Uterus (tissue), 4 donors: ENCODE results near the gene GOLGA6L2. TPM values are rescaled to one million over a fixed set of nuclear protein-coding genes. Genes with fewer than 3 reads are reported as not detected.

Experiments used
- DNase-seq, 2 donors: peaks; one replicate each; pipeline ENCODE4 v3.0.0-alpha.2; 2019 to 2020
- H3K27ac ChIP-seq, 2 donors: fragments of 200-600 bp; sonication (generic); 1 replicate in 1 of 2; 2 replicates in 1 of 2; pipeline ENCODE4 v1.5.1; 2016 to 2018
- H3K27me3 ChIP-seq, 2 donors: fragments of 200-600 bp; sonication (generic); one replicate each; pipeline ENCODE4 v1.5.1; 2018 to 2019; ENCODE audit warnings: control low read depth in 1 of 2
- H3K36me3 ChIP-seq, 2 donors: fragments of 200-600 bp; sonication (generic); one replicate each; pipeline ENCODE4 v1.5.1; 2019; ENCODE audit warnings: control low read depth in 1 of 2
- H3K4me1 ChIP-seq, 2 donors: fragments of 200-600 bp; sonication (generic); one replicate each; pipeline ENCODE4 v1.5.1; 2018 to 2019; ENCODE audit warnings: control low read depth in 1 of 2
- H3K4me3 ChIP-seq, 2 donors: fragments of 200-600 bp; sonication (generic); 1 replicate in 1 of 2; 2 replicates in 1 of 2; pipeline ENCODE4 v1.5.1; 2018 to 2019; ENCODE audit warnings: mild to moderate bottlenecking in 1 of 2
- H3K9me3 ChIP-seq, 2 donors: fragments of 200-600 bp; sonication (generic); one replicate each; pipeline ENCODE4 v1.5.1; 2019; ENCODE audit warnings: control low read depth in 1 of 2
- CTCF ChIP-seq, 4 experiments: fragments of 200-600 bp in 2 of 4; fragments of 450-650 bp in 2 of 4; sonication (generic) in 2 of 4; IDR thresholded peaks; one replicate each; pipeline ENCODE4 v1.5.1; 2016 to 2019; ENCODE audit warnings: antibody characterized with exemption in 4 of 4, mild to moderate bottlenecking in 2 of 4, moderate library complexity in 1 of 4
- POLR2A ChIP-seq, 2 donors: fragments of 450-650 bp; IDR thresholded peaks; one replicate each; pipeline ENCODE4 v1.6.1; 2016; ENCODE audit warnings: antibody characterized with exemption in 2 of 2, mild to moderate bottlenecking in 1 of 2, moderate library complexity in 1 of 2
- intact Hi-C: fragments of 100-400 bp; cut with DNase I; formaldehyde crosslinking; loops from one replicate; pipeline ENCODE4 v1.15.1; 2023; ENCODE audit warnings: low total_unique reads
- total RNA-seq, 4 donors: library from RNA; depleted of rRNA in 3 of 4; stranded (reverse); fragments of >200 nt in 3 of 4; gene quantifications; one replicate each; pipeline versions ENCODE4 v1.1.0 to v1.2.4, GENCODE V29; 2014 to 2023
- donor health status: DM: yes; HTN: yes; CAD: no.

Gene GOLGA6L2
- total RNA-seq, result not detected

GRCh38 chr15:23447107-23447500 lies at the start of gene GOLGA6L2:
Gene GOLGA6L2, minus strand, starts transcription at chr15:23447243. Its CDS starts 62 bp downstream, at chr15:23447181.
- Histone ChIP-seq H3K4me1 (no peaks in the 10 kb centered on the region), H3K4me3 (no peak within 1 kb of the TSS), H3K36me3 (no peaks in the 10 kb centered on the region), H3K27ac (no peak within 1 kb of the TSS), H3K27me3 (no peaks in the 10 kb centered on the region), H3K9me3 (no peaks in the 10 kb centered on the region)
- DNase-seq, result no peak
- TF ChIP-seq CTCF (IDR thresholded peaks at IDR 0.05), result no peak
- TF ChIP-seq POLR2A (IDR thresholded peaks at IDR 0.05), result no peak
- intact Hi-C loops, result no loop called here

GRCh38 chr15:23484870-23485269 lies 37.8 kb upstream of the GOLGA6L2 start:
- Histone ChIP-seq H3K36me3 (no peaks in the 10 kb centered on the region), H3K4me3 (no peak overlapping the region), H3K9me3 (no peaks in the 10 kb centered on the region), H3K27me3 (no peaks in the 10 kb centered on the region), H3K4me1 (no peaks in the 10 kb centered on the region), H3K27ac (no peak overlapping the region)
- DNase-seq, result no peak
- intact Hi-C loops, result no loop called here
- TF ChIP-seq POLR2A (IDR thresholded peaks at IDR 0.05), result no peak
- TF ChIP-seq CTCF (IDR thresholded peaks at IDR 0.05), result no peak

GRCh38 chr15:23483821-23484299 lies 36.8 kb upstream of the GOLGA6L2 start:
- no peaks in the 10 kb centered on the region for H3K9me3 ChIP-seq
- intact Hi-C loops, result no loop called here
- no peak overlapping the region for H3K27ac ChIP-seq
- TF ChIP-seq CTCF (IDR thresholded peaks at IDR 0.05), result no peak
- TF ChIP-seq POLR2A (IDR thresholded peaks at IDR 0.05), result no peak
- no peaks in the 10 kb centered on the region for H3K36me3 ChIP-seq
- H3K4me3 ChIP-seq, result no peak overlapping the region
- H3K27me3 ChIP-seq, result no peaks in the 10 kb centered on the region
- no peak for DNase-seq
- no peaks in the 10 kb centered on the region for H3K4me1 ChIP-seq

- Histone ChIP-seq H3K27me3 (no peaks in the 10 kb centered on the region), H3K9me3 (no peaks in the 10 kb centered on the region), H3K4me3 (no peak overlapping the region), H3K27ac (no peak overlapping the region), H3K4me1 (no peaks in the 10 kb centered on the region), H3K36me3 (no peaks in the 10 kb centered on the region)
- DNase-seq, result no peak
- intact Hi-C loops, result no loop called here
- TF ChIP-seq POLR2A (IDR thresholded peaks at IDR 0.05) (no peak), CTCF (IDR thresholded peaks at IDR 0.05) (no peak)
Observed at GRCh38 chr15:23482764-23483489, 35.9 kb upstream of the GOLGA6L2 start.

- intact Hi-C loops, result no loop called here
Observed at GRCh38 chr15:23482228-23482627, 35.2 kb upstream of the GOLGA6L2 start.

More at GRCh38 chr15:23482228-23482627, 35.2 kb upstream of the GOLGA6L2 start:
- TF ChIP-seq CTCF (IDR thresholded peaks at IDR 0.05), result no peak
- TF ChIP-seq POLR2A (IDR thresholded peaks at IDR 0.05), result no peak
- DNase-seq, result no peak
- H3K4me3 ChIP-seq, result no peak overlapping the region
- H3K36me3 ChIP-seq, result no peaks in the 10 kb centered on the region
- H3K9me3 ChIP-seq, result no peaks in the 10 kb centered on the region
- H3K27ac ChIP-seq, result no peak overlapping the region
- no peaks in the 10 kb centered on the region for H3K27me3 ChIP-seq
- no peaks in the 10 kb centered on the region for H3K4me1 ChIP-seq
